ENCODE data around the gene UBTF. TPM values are rescaled to one million over a fixed set of nuclear protein-coding genes. Genes with fewer than 3 reads are reported as not detected.

Gene UBTF
- total and polyA plus RNA-seq, 2 experiments from 2014 or later: 51.1 to 70.6 TPM

GRCh38 chr17:44164476-44164875, 55.0 kb downstream of the UBTF start:
- H3K36me3 ChIP-seq: no peaks in the 10 kb centered on the region
- no peaks in the 10 kb centered on the region for H3K9me3 ChIP-seq (ENCODE audit: low read depth)
- H3K4me1 ChIP-seq (ENCODE audit: low read depth): peaks cover 2% of the 10 kb centered on the region
- no peak for DNase-seq (ENCODE audit: low read depth in 1 of 2, low spot score in 1 of 2)
- no peaks in the 10 kb centered on the region for H3K27me3 ChIP-seq
- H3K27ac ChIP-seq: no peak overlapping the region
- no peak for TF ChIP-seq CTCF (IDR thresholded peaks at IDR 0.05; ENCODE audit: low read depth, low read length)
- no peak overlapping the region for H3K4me3 ChIP-seq

DNA sequence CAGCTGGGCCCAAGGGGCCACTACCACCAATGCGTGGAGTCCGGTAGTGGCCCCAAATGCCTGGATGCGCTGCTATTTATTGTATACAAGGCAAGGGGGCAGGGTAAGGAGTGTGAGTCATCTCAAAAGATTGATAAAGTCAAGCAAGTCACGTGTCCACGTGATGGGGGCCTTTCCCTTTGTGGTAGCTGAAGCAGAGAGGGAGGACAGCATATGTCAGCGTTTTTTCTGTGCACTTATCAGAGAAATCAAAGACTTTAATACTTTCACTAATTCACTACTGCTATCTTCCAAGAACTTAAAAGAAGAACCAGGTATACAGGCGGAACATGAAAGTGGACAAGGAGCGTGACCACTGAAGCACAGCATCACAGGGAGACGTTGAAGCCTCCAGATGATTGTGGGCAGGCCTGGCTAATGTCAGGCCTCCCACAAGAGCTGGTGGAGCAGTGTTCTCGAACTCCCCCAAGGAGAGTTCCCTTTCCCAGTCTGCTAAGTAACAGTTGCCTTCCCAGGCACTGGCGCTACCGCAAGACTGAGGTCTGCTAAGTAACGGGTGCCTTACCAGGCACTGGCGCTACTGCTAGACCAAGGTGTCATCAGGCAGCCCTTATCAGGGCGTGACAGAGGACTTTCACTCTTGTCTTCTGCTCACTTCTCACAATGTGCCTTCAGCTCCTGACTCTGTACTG, 59.8 kb downstream of the UBTF start:
- no peak for TF ChIP-seq CTCF (IDR thresholded peaks at IDR 0.05; ENCODE audit: low read depth, low read length)
- no peak overlapping the region for H3K4me3 ChIP-seq
- no peaks in the 10 kb centered on the region for H3K9me3 ChIP-seq (ENCODE audit: low read depth)
- no peaks in the 10 kb centered on the region for H3K27me3 ChIP-seq
- H3K4me1 ChIP-seq (ENCODE audit: low read depth): peaks cover 6% of the 10 kb centered on the region
- H3K27ac ChIP-seq: peak overlapping the region; percentile 80
- no peaks in the 10 kb centered on the region for H3K36me3 ChIP-seq
- DNase-seq (ENCODE audit: low read depth in 1 of 2, low spot score in 1 of 2): peak; percentile 23 to 51

DNA sequence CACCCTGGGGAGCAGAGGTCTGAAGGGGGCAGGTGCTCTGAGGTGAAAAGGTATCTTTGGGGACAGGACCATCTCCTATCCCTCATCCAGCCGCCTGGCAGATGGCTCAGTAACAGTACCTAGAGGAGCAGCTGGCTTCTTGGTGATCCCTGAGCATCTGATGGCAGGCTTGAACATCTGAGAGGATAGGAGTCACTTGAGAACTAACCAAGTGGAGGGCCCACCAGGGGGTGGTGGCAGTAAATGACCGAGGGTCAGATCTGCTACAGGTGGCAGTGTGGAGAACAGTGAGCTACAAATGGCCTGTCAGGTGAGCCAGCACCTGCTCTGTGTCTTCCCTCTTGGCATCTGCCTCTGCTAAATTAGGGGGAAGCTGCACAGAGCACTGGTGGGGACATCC, 64.0 kb downstream of the UBTF start:
- Histone ChIP-seq H3K36me3 (no peaks in the 10 kb centered on the region), H3K27me3 (no peaks in the 10 kb centered on the region), H3K9me3 (ENCODE audit: low read depth) (no peaks in the 10 kb centered on the region), H3K4me1 (ENCODE audit: low read depth) (peaks cover 17% of the 10 kb centered on the region), H3K27ac (no peak overlapping the region), H3K4me3 (no peak overlapping the region)
- TF ChIP-seq CTCF (IDR thresholded peaks at IDR 0.05; ENCODE audit: low read depth, low read length): no peak
- DNase-seq (ENCODE audit: low read depth in 1 of 2, low spot score in 1 of 2): no peak

Other genes starting within 250 kb of the UBTF start
- gene NAGS, start 215.1 kb downstream of the UBTF start, total RNA-seq: 4.2 and 6.1 TPM in 2 replicates
- gene NAGS, start 215.1 kb downstream of the UBTF start, polyA plus RNA-seq: 5.1 and 8.5 TPM in 2 replicates
- gene TMEM101, start 204.7 kb downstream of the UBTF start, total RNA-seq: 37.5 and 65.8 TPM in 2 replicates
- gene TMEM101, start 204.7 kb downstream of the UBTF start, polyA plus RNA-seq: 22.5 and 40.6 TPM in 2 replicates
- 31.0 and 45.3 TPM in 2 replicates for gene LSM12, start 153.0 kb downstream of the UBTF start, total RNA-seq
- 46.5 and 60.7 TPM in 2 replicates for gene LSM12, start 153.0 kb downstream of the UBTF start, polyA plus RNA-seq
- gene G6PC3, start 148.9 kb downstream of the UBTF start, total RNA-seq: 93.1 and 95.3 TPM in 2 replicates
- 162 and 234 TPM in 2 replicates for gene G6PC3, start 148.9 kb downstream of the UBTF start, polyA plus RNA-seq
- 164 and 300 TPM in 2 replicates for gene HDAC5, start 96.0 kb downstream of the UBTF start, total RNA-seq
- gene HDAC5, start 96.0 kb downstream of the UBTF start, polyA plus RNA-seq: 94.1 and 209 TPM in 2 replicates
- gene HROB, start 77.7 kb downstream of the UBTF start, total RNA-seq: 3.6 and 9.6 TPM in 2 replicates
- gene HROB, start 77.7 kb downstream of the UBTF start, polyA plus RNA-seq: 7.8 and 15.6 TPM in 2 replicates
- gene ASB16, start 49.0 kb downstream of the UBTF start, total RNA-seq: 3.1 and 6.4 TPM in 2 replicates
- 5.5 and 6.4 TPM in 2 replicates for gene ASB16, start 49.0 kb downstream of the UBTF start, polyA plus RNA-seq
- 31.3 and 43.9 TPM in 2 replicates for gene TMUB2, start 32.7 kb downstream of the UBTF start, total RNA-seq
- gene TMUB2, start 32.7 kb downstream of the UBTF start, polyA plus RNA-seq: 40.5 and 50.7 TPM in 2 replicates
- gene ATXN7L3, start 19.8 kb downstream of the UBTF start, total RNA-seq: 79.0 and 91.0 TPM in 2 replicates
- gene ATXN7L3, start 19.8 kb downstream of the UBTF start, polyA plus RNA-seq: 24.7 and 31.4 TPM in 2 replicates
- gene SLC4A1, start 48.5 kb upstream of the UBTF start, total RNA-seq: not detected in 2 replicates
- not detected in 2 replicates for gene SLC4A1, start 48.5 kb upstream of the UBTF start, polyA plus RNA-seq
- 2.3 and 5.8 TPM in 2 replicates for gene RUNDC3A, start 88.9 kb upstream of the UBTF start, total RNA-seq
- gene RUNDC3A, start 88.9 kb upstream of the UBTF start, polyA plus RNA-seq: 0.99 and 1.9 TPM in 2 replicates
- 228 and 243 TPM in 2 replicates for gene SLC25A39, start 105.1 kb upstream of the UBTF start, total RNA-seq
- gene SLC25A39, start 105.1 kb upstream of the UBTF start, polyA plus RNA-seq: 252 and 284 TPM in 2 replicates
- 274 and 275 TPM in 2 replicates for gene GRN, start 125.6 kb upstream of the UBTF start, total RNA-seq
- 353 and 377 TPM in 2 replicates for gene GRN, start 125.6 kb upstream of the UBTF start, polyA plus RNA-seq
- gene FAM171A2, start 144.2 kb upstream of the UBTF start, total RNA-seq: 45.1 and 49.5 TPM in 2 replicates
- 38.6 and 43.2 TPM in 2 replicates for gene FAM171A2, start 144.2 kb upstream of the UBTF start, polyA plus RNA-seq
- gene ITGA2B, start 170.0 kb upstream of the UBTF start, total RNA-seq: 2.0 and 11.0 TPM in 2 replicates
- 0.56 and 6.7 TPM in 2 replicates for gene ITGA2B, start 170.0 kb upstream of the UBTF start, polyA plus RNA-seq